HEK293T (cell line): ENCODE data around the gene ADCY2.

ENCODE experiments used
- BHLHE40 ChIP-seq: fragments of 450-650 bp; IDR thresholded peaks from 2 replicates; pipeline ENCODE4 v1.6.1; 2016; ENCODE audit warnings: mild to moderate bottlenecking, moderate library complexity, borderline replicate concordance
- CTBP1 ChIP-seq: fragments of 450-650 bp; IDR thresholded peaks from 2 replicates; pipeline ENCODE4 v1.6.1; 2016; ENCODE audit warnings: borderline replicate concordance
- FOXA1 ChIP-seq: fragments of 450-650 bp; IDR thresholded peaks from 2 replicates; pipeline ENCODE4 v1.6.1; 2016; ENCODE audit warnings: mild to moderate bottlenecking
- FOXM1 ChIP-seq: fragments of 450-650 bp; IDR thresholded peaks from 2 replicates; pipeline ENCODE4 v1.6.1; 2017; ENCODE audit warnings: mild to moderate bottlenecking, borderline replicate concordance
- HDGF ChIP-seq: fragments of 450-650 bp; IDR thresholded peaks from 2 replicates; pipeline ENCODE4 v1.6.1; 2017; ENCODE audit warnings: antibody characterized with exemption, borderline replicate concordance
- L3MBTL2 ChIP-seq: fragments of 450-650 bp; conservative IDR thresholded peaks from 2 replicates; pipeline ENCODE4 v1.6.1; 2016; ENCODE audit warnings: mild to moderate bottlenecking
- LEF1 ChIP-seq: fragments of 450-650 bp; IDR thresholded peaks from 2 replicates; pipeline ENCODE4 v1.6.1; 2017; ENCODE audit warnings: mild to moderate bottlenecking, borderline replicate concordance
- NFRKB ChIP-seq: fragments of 450-650 bp; IDR thresholded peaks from 2 replicates; pipeline ENCODE4 v1.6.1; 2016; ENCODE audit warnings: mild to moderate bottlenecking, moderate library complexity
- SP1 ChIP-seq: fragments of 450-650 bp; IDR thresholded peaks from 2 replicates; pipeline ENCODE4 v1.6.1; 2017
- SUZ12 ChIP-seq: fragments of 450-650 bp; IDR thresholded peaks from 2 replicates; pipeline ENCODE4 v1.6.1; 2016; ENCODE audit warnings: mild to moderate bottlenecking
- TARDBP ChIP-seq: fragments of 450-650 bp; IDR thresholded peaks from 2 replicates; pipeline ENCODE4 v1.6.1; 2016
- ZNF384 ChIP-seq: fragments of 450-650 bp; IDR thresholded peaks from 2 replicates; pipeline ENCODE4 v1.6.1; 2016
- TF ChIP-seq, protein P1 (sequence below): fragments of 450-650 bp; IDR thresholded peaks from 2 replicates; pipeline ENCODE4 v1.6.1; 2016

DNA sequence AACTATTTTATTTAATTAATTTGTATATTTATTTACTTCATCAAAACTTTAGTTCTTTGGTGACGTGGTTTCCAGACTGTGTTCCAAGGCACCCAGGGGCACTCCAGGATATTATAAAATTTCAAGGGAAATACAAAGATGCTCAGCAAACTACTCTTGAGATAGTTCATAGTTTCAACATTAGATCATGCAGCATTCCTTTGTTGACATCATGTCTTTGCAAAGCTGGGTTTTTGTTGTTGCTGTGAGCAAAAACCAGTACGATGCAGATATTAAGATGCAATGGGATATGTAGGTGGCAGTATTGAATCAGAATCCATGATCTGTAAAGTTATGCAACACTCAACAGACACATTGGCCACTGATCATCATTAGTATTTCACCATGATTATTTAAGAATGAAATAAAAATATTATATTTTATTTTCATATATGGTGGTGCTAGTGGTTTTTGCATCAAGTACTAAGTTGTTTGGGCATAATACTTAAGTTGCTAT is 219.7 kb downstream of the ADCY2 start:
- TF ChIP-seq FOXA1 (no peak), SUZ12 (no peak), SP1 (no peak), FOXM1 (no peak), LEF1 (no peak), TARDBP (no peak), NFRKB (no peak), BHLHE40 (no peak), HDGF (no peak), L3MBTL2 (no peak), CTBP1 (no peak), ZNF384 (no peak)
- TF ChIP-seq, protein P1, sequence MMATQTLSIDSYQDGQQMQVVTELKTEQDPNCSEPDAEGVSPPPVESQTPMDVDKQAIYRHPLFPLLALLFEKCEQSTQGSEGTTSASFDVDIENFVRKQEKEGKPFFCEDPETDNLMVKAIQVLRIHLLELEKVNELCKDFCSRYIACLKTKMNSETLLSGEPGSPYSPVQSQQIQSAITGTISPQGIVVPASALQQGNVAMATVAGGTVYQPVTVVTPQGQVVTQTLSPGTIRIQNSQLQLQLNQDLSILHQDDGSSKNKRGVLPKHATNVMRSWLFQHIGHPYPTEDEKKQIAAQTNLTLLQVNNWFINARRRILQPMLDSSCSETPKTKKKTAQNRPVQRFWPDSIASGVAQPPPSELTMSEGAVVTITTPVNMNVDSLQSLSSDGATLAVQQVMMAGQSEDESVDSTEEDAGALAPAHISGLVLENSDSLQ: no peak
